ENCODE data around the gene SRPK2.
"Not testable (repeated sequence)": the region's sequence is repeated elsewhere in the genome, so short reads cannot be mapped to it uniquely, and the experiment has no call there.

Gene SRPK2

DNA sequence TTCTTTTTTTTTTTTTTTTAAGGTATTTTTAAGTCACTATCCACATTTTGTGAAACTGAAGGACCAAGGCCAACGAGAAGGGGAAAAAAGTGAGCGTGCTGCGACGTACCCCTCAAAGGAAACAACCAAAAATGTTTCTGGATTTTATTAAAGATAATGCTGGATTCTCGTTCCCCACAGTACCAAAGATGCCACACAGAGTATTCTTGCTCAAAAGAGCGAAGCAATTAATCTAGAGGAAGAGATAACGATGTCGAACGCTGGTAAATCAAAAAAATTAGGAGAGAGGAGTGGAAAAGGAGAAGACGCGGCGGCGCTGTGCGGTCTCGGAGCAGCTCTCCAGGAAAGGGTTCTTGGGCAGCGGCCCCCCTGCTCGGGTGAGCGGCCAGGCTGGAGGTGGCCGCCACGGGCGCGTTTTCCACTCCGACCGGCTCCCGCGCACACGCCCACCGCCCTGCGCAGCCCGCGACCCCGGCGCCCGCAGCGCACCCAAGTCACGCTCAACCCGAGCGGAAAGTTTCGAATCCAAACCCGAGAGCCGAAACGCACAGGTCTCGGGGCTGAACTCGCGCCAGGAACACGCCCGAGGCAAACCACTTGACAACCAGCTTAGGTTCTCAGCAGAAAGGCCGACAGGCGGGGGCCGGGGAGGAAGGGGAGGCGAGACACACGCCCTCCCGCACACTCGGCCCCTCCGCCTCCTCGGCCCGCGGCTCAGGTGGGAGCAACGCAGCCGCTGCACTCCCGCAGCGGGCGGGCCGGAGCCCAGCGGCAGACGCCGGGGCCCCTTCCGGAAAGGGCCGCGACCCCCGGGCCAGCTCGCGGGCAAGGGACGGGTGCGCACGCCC, 989 bp downstream of the SRPK2 start:
- intact Hi-C loops (cut with DNase I), result no loop called here
- peak; percentile 21 to 82 (median 68) for DNase-seq

DNA sequence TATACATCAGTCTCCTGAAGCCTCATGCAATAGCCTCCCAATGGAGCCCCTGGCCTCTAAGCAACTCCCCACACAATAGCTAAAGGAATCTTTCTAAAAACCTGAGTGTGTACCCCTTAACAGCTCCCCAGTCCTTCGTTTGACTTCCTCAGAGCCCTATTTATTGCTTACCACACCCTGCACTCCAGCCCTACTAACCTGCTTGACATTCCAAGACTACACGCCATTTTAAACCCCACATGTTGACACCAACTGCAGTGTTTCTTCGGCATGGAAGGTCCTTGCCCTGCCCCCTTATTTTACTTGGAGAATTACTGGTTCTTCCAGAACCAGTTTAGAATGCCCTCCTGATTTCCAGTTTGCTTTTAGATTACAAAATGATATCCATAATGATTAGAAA, 10.8 kb downstream of the SRPK2 start:
- intact Hi-C loops (cut with DNase I), result no loop called here
- no peak for DNase-seq

DNA sequence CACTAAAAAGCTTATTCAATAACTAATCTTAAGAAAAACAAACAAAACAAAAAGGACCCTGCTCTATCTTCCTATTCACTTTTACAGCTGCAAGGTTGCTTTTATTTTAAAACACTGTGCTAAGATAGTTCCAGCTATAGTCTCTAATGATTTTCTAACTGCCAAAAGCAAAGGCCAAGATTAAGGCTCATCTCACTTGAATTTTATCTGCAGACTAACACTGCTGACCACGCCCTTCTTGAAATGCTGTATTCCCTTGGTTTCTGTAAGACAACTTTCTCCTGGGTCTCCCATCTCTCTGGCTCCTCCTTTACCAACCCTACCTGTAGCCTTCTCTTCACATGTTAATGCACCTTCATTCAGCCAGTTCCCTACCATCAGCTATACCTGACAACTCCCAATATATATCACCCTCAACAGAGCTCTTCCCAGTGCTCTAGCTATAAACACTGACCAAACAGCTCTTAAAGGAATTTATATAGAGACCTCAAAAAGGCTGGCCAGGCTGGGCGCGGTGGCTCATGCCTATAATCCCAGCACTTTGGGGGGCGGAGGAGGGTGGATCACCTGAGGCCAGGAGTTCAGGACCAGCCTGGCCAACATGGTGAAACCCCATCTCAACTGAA, 11.7 kb downstream of the SRPK2 start:
- DNase-seq, result no peak
- intact Hi-C loops (cut with DNase I), result no loop called here

DNA sequence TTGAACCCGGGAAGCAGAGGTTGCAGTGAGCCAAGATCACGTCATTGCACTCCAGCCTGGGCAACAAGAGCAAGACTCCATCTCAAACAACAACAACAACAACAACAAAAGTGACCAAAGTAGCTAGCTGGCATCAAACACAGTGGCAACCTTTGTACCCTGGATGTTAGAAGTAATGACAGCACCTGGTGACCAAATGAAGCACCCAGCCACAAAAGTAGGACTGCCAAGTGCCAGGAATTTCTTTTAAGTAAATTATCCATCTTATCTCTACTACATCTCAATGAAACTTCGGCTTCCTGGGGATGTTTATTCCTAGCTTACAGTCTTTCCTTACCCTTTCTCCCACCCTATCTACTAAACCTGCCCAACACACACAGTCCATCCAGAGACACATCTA, 18.8 kb downstream of the SRPK2 start:
- DNase-seq, result no peak
- intact Hi-C loops (cut with DNase I), result no loop called here

DNA sequence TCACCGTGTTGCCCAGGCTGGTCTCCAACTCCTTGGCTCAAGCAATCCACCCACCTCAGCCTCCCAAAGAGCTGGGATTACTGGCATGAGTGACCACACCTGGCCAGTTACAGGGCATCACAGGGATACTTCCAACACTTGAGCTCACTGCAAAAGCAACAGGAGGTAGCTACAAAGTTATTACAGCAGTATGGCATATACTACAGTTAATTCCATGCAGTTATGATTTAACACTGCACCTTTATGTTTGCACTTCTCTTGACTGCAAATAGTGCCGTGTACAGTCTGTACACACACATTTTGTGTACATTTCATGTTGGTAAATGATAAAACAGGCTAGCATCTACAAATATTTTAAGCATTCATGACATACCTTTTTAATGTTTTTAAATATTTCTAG, 21.3 kb downstream of the SRPK2 start:
- intact Hi-C loops (cut with DNase I), result no loop called here
- no peak for DNase-seq

DNA sequence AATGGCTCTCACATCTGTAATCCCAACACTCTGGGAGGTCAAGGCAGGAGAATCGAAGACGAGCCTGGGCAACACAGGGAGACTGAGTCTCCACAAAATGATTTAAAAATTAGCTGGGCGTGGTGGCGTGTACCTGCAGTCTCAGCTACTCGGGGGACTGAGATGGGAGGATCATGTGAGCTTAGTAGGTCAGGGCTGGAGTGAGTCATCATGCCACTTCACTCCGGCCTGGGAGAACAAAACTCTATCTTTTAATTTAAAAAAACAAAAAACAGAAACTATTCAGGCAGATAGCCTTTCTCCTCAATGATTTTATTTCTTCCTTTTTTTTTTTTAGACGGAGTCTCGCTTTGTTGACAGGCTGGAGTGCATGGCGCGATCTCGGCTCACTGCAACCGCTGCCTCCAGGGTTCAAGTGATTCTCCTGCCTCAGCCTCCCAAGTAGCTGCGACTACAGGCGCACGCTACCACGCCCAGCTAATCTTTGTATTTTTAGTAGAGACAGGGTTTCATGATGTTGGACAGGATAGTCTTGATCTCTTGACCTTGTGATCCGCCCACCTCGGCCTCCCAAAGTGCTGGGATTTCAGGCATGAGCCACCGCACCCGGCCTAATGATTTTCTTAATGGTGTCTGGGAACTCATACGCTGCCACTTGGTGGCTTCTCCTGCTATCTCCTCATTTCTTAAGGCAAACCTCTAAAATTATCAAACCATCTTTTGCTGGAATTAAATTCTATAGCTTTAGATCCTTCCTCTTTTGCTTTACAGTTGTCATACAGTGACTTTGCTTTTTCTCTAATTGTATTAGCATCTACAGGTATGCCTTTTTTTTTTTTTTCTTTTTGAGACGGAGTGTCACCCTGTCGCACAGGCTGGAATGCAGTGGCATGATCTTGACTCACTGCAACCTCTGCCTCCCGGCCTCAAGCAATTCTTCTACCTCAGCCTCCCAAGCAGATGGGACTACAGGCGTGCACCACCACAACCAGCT, 22.9 kb downstream of the SRPK2 start:
- intact Hi-C loops (cut with DNase I), result no loop called here
- DNase-seq, result no peak

DNA sequence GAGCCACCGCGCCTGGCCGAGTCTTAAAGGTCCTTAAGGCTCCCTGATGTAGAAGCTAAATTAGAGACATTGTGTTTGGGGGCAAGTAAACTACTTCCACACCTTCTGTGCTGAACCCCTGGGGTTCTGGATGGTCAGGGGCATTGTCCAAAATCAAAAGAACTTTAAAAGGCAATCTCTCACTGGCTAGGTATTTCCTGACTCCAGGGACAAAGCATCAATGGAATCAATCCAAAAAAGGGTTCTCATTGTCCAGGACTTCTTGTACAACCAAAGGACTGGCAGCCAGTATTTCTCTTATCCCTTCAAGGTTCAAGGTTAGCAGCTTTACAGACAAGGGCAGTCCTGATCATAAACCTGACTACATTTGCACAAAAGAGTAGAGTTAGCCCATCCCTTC, 24.0 kb downstream of the SRPK2 start:
- DNase-seq, result peak in 1 of 42 donors; percentile 10
- intact Hi-C loops (cut with DNase I), result no loop called here

DNA sequence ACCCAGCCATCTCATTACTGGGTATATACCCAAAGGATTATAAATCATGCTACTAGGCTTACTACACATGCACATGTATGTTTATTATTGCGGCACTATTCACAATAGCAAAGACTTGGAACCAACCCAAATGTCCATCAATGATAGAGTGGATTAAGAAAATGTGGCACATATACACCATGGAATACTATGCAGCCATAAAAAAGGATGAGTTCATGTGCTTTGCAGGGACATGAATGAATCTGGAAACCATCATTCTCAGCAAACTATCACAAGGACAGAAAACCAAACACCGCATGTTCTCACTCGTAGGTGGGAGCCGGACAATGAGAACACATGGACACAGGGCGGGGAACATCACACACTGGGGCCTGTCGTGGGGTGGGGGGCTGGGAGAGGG, 25.1 kb downstream of the SRPK2 start:
- intact Hi-C loops (cut with DNase I); DNase-seq: not testable (repeated sequence)

DNA sequence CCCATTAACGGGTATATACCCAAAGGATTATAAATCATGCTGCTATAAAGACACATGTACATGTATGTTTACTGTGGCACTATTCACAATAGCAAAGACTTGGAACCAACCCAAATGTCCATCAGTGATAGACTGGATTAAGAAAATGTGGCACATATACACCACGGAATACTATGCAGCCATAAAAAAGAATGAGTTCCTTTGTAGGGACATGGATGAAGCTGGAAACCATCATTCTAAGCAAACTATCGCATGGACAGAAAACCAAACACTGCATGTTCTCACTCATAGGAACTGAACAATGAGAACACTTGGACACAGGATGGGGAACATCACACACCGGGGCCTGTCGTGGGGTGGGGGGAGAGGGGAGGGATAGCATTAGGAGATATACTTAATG, 26.0 kb downstream of the SRPK2 start:
- DNase-seq; intact Hi-C loops (cut with DNase I): not testable (repeated sequence)

DNA sequence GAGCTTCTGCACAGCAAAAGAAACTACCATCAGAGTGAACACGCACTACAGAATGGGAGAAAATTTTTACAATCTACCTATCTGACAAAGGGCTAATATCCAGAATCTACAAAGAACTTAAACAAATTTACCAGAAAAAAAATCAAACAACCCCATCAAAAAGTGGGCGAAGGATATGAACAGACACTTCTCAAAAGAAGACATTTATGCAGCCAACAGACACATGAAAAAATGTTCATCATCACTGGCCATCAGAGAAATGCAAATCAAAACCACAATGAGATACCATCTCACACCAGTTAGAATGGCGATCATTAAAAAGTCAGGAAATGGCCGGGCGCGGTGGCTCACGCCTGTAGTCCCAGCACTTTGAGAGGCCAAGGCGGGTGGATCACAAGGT, 26.7 kb downstream of the SRPK2 start:
- DNase-seq; intact Hi-C loops (cut with DNase I): not testable (repeated sequence)

DNA sequence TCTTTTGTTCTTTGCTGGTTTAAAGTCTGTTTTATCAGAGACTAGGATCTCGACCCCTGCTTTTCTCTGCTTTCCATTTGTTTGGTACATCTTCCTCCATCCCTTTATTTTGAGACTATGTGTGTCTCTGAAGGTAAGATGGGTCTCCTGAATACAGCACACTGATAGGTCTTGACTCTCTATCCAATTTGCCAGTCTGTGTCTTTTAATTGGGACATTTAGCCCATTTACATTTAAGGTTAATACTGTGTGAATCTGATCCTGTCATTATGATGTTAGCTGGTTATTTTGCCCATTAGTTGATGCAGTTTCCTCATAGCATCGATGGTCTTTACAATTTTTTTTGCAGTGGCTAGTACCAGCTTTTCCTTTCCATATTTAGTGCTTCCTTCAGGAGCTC, 28.6 kb downstream of the SRPK2 start:
- DNase-seq; intact Hi-C loops (cut with DNase I): not testable (repeated sequence)

DNA sequence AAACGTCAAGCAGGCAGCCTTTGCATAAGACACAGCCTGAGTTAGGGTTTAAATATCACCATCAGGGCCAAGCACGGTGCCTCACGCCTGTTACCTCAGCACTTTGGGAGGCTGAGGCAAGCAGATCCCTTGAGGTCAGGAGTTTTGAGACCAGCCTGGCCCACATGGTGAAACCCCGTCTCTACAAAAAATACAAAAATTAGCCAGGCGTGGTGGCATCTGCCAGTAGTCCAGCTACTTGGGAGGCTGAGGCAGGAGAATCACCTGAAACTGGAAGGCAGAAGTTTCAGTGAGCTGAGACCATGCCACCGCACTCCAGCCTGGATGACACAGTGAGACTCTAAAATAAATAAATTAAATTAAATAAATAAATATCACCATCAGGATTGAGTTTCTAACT, 33.0 kb downstream of the SRPK2 start:
- intact Hi-C loops (cut with DNase I), result no loop called here
- no peak for DNase-seq

DNA sequence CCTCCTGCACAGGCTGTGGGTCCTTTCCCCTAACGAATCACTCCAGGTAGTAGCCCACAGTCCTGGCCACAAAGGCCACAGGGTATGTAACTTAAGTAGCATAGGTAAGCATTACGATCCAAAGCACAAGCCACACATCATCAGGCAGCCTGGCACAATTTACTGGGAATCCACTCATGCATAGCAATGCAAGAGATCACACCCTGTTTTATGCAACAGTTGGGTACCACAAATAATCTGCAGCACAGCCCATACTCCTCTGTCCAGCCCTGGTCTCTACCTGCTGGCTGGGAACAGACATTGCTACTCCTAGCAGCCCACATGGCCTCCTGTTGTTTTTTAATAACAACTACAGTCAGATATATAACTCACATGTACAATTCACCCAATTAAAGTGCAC, 34.3 kb downstream of the SRPK2 start:
- intact Hi-C loops (cut with DNase I), result no loop called here
- no peak for DNase-seq

DNA sequence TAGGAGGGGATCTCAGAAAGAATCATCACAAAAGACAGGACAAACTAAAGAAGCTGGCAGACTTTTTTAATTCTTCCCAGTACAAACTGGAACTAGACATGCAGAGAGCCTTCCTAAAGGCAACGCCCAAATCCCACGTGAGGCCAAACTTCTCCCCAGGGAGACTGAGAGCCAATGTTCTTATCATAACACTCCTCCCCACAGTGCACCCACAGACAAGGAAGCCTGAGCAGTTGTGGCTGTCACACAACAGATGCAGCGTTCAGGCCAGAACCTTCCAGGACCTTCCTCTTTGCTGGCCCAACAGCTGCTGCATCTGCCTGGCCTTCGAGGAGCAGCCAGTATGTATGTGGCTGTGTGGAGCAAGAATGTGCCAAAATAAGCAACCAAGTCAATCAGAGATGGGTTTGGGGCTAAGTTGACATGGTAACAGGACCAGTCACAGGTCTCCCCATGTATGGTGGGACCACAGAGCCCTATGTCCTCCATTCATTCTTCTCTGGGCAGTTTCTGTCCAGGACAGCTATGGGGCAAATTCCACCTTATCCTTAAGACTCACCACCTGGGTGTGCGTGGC, 34.9 kb downstream of the SRPK2 start:
- DNase-seq, result peak in 10 of 42 donors; percentile 7 to 59 (median 22)
- intact Hi-C loops (cut with DNase I), result no loop called here

DNA sequence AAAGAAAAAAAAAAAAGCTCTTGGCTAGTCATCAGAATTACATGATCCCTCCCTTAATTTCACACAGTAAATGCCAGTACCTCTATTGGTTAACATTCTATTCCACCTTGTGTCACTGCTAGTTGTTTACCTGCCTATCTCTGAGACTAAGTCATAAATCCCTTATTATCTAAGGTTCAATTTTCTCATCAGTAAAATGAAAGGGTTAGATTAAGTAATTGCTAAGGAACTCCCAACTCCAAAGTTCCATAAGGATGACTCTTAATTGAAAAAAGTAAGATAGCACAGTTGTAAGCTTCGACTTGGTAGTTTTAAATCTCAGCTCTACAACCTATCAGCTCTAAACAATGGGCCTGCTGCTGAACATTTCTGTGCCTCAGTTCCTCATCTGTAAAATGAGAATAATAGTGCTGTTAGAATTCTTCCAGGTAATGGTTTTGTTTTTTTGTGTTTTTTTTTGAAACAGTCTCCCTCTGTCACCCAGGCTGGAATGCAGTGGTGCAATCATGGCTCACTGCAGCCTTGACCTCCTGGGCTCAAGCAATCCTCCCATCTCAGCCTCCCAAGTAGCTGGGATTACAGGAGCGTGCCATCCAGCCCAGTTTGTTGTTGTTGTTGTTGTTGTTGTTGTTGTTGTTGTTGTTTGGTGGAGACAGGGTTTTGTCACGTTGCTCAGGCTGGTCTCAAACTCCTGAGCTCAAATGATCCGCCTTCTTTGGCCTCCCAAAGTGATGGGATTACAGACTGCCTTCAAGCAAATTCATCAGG, 35.6 kb downstream of the SRPK2 start:
- no peak for DNase-seq
- intact Hi-C loops (cut with DNase I), result no loop called here

DNA sequence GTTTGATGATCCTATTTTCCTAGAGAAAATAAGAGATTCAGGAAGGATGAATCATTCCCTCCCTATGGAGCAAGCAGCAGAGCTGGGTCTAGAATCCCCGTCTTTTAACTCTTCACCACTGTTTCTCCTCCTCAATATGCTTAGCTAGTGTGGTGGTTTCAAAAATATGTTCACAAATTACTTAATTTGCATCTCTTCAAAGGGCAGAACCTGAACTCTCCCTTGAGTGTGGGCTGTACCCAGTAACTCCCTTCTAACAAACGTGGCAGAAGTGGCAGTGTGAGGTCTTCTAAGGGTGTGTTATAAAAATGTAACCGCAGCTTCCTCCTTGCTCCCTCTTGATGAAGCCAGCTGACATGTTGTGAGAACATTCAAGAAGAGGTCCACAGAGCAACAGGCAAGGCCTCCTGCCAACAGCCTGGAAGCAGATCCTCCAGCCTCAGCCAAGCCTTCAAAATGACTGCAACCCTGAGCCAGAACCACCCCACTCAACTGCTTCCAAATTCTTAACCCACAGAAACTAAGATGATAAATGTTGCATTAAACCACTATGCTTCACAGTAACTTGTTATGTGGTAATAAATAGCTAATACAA, 36.6 kb downstream of the SRPK2 start:
- peak in 40 of 42 donors; percentile 13 to 81 (median 53) for DNase-seq
- intact Hi-C loops (cut with DNase I), result no loop called here

DNA sequence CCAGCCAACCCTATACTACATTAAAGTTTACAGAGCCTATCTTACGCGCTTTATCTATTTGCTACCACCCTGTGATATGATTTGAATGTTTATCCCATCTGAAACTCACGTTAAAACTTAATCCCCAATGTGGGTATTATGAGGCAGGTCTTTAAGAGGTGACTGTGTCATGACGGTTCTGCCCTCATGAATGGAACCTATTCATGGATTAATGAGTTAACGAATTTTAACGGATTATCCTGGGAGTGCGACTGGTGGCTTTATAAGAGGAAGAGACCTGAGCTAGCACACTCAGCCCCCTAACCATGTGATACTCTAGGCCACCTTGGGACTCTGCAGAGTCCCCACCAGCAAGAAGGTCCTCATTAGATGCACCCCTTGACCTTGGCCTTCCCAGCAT, 37.8 kb downstream of the SRPK2 start:
- intact Hi-C loops (cut with DNase I), result no loop called here
- peak in 1 of 42 donors; percentile 3 for DNase-seq

DNA sequence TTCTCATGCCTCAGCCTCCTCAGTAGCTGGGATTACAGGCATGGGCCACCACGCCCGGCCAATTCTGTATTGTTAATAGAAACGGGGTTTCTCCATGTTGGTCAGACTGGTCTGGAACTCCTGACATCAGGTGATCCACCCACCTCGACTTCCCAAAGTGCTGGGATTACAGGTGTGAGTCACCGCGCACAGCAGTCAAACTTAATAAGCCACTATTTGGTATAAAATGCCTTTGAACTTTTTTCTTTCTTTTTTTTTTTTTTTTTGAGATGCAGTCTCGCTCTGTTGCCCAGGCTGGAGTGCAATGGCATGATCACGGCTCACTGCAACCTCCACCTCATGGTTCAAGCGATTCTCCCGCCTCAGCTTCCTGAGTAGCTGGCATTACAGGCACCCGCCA, 40.5 kb downstream of the SRPK2 start:
- intact Hi-C loops (cut with DNase I), result not testable (repeated sequence)
- peak in 1 of 42 donors; percentile 39 for DNase-seq

All from head of caudate nucleus (tissue), 42 donors.